ENCODE results near the gene ANKMY1.
A peak's percentile ranks its signal among the peaks of the same experiment; 100 is the strongest.

GRCh38 chr2:240460781-240461431 lies 96.9 kb downstream of the ANKMY1 start:
- TF ChIP-seq CTCF (conservative IDR thresholded peaks at IDR 0.05; ENCODE audit: low read depth in 2 of 2) (peak; percentile 36 to 44), EZH2 (IDR thresholded peaks at IDR 0.05; ENCODE audit: low read depth, unreplicated experiment) (no peak), POLR2AphosphoS5 (IDR thresholded peaks at IDR 0.05; ENCODE audit: low read depth) (no peak), STAT1 (IDR thresholded peaks at IDR 0.05; ENCODE audit: unreplicated experiment) (no peak), EZH2phosphoT487 (IDR thresholded peaks at IDR 0.05; ENCODE audit: unreplicated experiment) (no peak), CREB1 (CRISPR knock-in tag; IDR thresholded peaks at IDR 0.05; ENCODE audit: low read depth) (no peak), ZNF331 (CRISPR knock-in tag; IDR thresholded peaks at IDR 0.05; ENCODE audit: low read depth) (no peak), ETS1 (IDR thresholded peaks at IDR 0.05) (no peak)
- TF ChIP-seq, protein P1, sequence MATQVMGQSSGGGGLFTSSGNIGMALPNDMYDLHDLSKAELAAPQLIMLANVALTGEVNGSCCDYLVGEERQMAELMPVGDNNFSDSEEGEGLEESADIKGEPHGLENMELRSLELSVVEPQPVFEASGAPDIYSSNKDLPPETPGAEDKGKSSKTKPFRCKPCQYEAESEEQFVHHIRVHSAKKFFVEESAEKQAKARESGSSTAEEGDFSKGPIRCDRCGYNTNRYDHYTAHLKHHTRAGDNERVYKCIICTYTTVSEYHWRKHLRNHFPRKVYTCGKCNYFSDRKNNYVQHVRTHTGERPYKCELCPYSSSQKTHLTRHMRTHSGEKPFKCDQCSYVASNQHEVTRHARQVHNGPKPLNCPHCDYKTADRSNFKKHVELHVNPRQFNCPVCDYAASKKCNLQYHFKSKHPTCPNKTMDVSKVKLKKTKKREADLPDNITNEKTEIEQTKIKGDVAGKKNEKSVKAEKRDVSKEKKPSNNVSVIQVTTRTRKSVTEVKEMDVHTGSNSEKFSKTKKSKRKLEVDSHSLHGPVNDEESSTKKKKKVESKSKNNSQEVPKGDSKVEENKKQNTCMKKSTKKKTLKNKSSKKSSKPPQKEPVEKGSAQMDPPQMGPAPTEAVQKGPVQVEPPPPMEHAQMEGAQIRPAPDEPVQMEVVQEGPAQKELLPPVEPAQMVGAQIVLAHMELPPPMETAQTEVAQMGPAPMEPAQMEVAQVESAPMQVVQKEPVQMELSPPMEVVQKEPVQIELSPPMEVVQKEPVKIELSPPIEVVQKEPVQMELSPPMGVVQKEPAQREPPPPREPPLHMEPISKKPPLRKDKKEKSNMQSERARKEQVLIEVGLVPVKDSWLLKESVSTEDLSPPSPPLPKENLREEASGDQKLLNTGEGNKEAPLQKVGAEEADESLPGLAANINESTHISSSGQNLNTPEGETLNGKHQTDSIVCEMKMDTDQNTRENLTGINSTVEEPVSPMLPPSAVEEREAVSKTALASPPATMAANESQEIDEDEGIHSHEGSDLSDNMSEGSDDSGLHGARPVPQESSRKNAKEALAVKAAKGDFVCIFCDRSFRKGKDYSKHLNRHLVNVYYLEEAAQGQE (IDR thresholded peaks at IDR 0.05; ENCODE audit: unreplicated experiment), result no peak
